GM19023 (cell line): Measurements from ENCODE around the gene BOC.

Experiments
- ATAC-seq: cut with Tn5 transposase; IDR thresholded peaks from one replicate; pipeline ENCODE4 v1.9.1; 2021; ENCODE audit warnings: mild to moderate bottlenecking, moderate library complexity; ENCODE audit not compliant: unreplicated experiment

BOC gene

DNA sequence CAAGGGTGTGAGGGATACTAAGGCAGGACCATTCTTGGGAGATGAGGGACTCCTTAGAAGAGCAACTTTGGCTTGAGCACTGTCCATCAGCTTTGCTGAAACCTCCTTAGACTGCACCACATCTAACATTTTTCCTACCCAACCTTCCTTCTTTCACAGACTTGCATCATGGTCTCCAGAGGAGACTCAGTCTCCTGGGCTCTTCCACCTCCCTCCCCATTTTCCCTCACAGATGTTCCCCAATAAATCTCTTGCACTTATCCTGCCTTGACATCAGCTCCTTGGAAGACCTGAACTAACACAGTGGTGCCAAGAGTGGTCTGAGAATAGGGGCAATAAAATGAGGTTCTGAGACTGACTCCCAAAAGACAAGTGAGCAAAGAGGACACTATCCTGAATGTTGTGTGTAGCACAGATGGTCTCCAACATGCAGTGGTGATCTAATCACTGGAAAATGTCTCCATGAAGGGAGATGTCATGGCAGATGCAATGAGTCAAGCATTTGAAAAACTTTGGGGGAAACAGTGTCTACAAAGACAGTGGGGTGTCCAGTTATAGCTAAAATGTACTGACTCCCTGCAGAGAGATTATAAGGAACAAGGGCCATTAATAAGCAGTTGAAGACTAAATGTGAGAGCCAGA lies 26.0 kb upstream of the BOC start:
- no peak for ATAC-seq

DNA sequence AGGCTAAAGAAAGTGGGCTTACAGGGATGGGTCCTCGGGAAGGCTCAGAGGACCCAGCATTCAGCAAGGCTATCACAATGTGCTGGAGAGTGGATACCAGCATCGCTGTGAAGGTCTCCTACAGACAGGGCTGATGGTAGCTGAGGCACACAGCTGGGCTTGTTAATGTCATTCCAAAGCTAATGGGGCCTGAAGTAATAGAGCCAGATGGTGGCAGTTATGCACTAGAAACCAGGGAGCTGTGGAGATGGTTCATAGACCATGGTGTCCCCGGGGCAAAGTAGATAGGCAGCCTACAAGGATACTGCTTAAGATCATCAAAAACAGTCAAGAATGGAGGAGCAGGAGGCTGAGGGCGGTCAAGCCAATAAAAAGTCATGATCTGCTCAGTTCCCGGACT lies 24.8 kb upstream of the BOC start:
- ATAC-seq = no peak

DNA sequence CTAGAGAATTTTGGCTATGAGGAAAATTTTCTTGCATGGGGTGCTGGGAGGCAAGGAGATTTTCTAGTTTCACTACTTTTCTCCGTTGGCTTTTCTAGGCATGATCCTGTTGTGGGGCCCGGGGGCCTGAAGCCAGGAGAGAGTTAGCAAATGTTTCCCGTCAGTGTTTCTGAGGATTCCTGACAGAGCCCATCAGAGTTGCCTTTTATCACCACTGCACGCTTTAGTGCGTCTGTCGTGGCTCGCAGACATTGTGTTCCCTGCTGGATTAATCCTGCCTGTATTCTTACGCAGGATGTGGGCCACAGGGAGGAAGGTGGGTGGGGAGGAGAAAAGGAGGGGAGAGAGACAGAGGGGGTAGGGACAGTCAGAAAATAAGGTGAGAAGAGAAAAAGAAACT lies 18.1 kb upstream of the BOC start:
- ATAC-seq = no peak

DNA sequence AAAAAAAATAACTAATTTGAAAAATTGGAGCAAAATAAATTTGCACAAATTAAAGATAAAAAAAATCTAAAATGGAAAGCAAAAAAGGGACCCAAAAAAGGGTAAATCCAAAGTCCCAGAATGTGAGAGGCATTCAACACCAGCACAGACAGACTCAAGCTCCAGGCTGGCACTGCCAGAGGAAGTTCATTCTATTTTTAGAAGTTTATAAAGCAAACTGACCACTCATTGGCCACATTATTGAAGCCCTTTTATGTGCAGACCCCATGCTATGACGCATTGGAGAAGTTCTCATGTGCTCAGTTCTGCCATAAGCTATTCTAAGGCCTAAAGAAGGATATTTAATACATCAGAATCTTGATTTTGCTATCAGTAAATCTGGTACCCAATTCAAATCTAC lies 17.6 kb upstream of the BOC start:
- ATAC-seq = no peak

DNA sequence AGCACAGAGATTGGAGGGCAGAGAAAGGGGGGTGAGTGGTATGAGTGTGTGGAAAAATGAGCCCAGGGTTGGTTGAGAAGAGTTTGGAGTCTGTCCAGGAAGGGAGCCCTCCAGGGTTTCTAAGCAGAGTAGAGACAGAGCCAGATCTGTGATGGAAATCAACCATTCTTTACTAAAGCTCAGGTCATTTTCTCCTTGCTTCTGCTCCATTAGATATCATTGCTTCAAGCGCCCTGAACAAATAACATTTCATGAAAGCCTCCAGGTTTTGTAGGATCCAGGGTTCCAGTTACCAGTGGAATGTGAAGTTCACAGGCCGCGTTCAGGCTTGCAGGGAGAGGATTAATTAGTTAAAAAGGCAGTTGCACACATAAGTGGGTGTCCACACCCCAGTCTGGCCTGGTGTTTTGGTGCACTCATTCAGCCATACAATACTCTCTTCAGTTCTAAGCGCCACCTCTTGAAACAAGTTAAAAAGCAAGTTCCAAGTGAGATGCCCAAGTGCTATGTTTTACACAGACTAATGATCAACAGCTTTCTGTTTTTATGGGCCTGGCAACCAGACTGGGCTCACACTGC lies 16.4 kb upstream of the BOC start:
- ATAC-seq = no peak

DNA sequence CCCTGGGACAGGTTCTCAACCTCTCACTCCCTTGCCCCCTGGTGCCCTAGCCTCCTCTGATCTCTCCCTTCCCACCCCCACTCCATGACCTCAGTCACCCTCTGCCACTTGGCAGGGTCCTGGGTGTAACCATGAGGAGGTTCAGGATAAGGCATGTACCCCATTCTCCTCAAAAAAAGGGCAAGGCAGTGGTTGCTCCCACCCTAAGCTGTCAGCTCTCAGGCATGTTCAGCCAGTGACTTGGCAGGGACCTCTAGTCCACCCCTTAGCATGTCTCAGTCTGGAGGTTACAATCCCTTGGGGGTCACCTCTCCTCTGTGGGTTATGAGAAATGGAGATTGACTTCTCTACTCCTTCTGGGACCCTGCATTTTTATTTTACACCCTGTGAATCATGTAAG lies 11.0 kb upstream of the BOC start:
- no peak for ATAC-seq

DNA sequence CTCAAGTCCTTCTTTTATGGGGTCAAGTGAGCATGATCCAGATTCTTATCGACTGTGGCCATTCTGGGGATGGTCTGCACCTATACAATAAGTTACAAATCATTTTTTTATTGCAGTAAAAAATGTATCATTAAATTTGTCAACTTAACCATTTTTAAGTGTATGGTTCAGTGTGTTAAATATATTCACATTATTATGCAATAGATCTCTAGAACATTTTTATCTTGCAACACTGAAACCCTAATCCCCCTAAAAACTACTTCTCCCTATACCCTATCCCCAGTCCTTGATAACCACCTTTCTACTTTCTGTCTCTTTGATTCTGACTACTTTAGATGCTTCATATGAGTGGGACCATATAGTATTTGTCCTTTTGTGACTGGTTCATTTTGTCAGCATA lies 10.4 kb upstream of the BOC start:
- ATAC-seq = no peak

DNA sequence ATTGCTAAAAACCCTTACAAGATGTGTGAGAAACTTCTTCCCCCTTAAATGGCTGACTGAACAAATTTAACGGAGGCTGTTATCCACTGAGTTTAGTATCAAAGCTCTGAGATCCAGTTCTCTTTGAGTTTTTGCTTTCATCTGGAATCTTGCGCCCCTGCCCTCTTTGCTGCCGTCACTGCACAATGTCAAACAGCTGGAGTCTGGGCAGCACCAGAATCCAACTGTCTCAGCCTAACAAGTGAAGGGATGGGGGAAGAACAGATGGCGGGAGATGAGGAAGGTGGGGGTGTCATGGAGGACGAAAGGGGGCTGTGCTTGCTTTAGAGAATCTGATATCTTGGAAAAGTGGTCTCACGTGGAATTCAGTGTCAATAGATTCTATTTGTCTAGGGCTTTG lies 7.0 kb upstream of the BOC start:
- no peak for ATAC-seq

DNA sequence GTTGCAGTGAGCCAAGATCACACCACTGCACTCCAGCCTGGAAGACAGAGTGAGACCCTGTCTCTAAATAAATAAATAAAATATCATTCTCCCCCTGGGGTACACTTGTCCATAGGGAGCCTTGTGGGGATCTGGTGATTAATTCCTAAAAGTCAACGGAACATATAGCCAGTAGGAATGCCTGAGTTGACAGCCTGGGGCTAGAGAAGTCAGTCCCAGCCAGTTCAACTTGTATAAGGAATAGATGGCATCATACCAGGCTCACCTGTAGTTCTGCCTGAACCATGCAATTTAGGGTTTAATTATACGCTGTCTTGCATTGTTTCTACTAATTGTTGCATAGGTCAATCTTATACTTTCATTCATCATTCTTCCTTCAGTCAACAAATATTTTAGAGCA lies 5.9 kb upstream of the BOC start:
- no peak for ATAC-seq

DNA sequence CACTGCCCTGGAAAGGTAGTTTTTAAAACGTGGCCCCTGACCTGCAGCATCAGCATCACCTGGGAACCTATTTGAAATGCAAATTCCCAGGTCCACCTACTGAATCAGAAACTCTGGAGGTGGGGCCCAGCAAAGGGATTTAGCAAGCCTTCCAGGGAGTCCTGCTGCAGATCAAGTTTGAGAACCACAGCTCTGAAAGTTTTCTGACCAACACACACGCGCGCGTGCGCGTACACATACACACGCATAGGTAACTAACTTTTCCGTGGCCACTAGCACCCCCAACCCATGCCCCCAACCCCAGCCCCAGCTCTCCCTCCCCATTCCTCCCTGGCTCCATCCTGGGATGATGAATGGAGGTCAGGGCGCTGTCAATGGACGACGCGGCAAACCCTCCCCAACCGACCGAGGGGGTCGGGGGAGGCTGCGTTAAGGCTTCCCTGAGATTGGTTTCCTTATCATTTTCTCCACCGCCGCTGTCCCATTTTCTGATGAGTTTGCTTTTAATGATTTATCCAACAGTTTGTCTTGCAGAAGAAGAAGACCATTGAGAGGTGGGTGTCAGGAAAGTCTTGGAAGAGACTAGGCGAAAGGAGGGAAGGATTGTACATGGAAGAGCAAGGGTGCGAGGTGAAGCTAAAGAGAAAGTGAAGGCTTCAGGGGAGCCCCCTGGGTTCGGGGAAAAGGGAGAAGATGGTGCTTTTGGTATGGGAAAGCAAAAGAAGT lies 590 bp upstream of the BOC start:
- no peak for ATAC-seq

DNA sequence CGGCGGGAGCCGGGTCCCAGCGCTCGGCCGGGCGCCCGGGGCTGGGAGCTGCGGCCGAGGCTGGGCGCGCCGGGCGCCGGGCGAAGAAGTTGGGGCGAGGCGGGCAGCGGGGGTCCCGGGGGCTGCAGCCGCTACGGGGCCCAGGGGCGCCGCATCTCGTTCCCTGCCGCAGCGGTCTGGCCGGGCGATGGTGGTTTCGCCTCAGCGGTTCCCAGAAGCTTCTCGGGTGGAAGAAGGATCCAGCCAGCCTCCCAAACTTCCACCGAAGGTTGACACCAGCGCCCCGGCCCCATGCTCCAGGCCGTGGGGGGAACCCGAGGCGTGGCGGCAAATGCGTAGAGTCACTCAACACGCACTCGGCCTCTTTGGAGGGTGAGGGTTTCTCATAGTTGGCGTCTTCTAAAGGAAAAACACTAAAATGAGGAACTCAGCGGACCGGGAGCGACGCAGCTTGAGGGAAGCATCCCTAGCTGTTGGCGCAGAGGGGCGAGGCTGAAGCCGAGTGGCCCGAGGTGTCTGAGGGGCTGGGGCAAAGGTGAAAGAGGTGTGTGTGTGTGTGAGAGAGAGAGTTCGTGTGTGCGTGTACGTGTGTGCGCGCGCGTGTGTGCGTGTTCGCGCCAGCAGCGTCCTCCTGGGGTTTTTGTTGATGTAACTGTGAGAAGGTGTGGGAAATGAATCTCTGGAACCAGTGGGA lies 940 bp downstream of the BOC start:
- ATAC-seq = no peak

DNA sequence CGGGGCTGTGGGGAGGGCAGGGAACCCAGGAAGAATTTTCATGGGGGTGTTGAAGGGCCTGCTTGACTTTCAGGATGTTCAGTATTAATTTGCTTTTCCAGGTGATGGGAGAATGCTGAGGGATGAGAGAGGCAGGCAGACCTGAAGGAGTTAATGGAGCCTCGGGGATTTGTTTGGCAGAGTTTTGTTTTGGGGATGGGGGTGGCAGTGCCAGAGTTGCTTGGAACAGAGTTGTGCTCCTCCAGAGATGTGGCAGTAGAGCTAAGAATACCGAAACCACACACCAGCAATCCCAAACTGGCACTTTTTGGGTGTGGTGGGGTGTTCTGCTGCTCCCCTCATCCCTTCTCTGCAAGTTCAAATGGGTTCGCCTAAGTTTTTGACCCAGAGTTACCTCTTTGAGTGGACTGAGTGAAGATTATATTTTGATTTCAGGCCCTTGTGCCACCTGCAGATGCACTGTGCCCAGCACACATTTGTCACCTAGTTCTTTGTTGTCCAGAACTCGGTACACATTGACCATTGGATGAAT lies 1.6 kb downstream of the BOC start:
- no peak for ATAC-seq

DNA sequence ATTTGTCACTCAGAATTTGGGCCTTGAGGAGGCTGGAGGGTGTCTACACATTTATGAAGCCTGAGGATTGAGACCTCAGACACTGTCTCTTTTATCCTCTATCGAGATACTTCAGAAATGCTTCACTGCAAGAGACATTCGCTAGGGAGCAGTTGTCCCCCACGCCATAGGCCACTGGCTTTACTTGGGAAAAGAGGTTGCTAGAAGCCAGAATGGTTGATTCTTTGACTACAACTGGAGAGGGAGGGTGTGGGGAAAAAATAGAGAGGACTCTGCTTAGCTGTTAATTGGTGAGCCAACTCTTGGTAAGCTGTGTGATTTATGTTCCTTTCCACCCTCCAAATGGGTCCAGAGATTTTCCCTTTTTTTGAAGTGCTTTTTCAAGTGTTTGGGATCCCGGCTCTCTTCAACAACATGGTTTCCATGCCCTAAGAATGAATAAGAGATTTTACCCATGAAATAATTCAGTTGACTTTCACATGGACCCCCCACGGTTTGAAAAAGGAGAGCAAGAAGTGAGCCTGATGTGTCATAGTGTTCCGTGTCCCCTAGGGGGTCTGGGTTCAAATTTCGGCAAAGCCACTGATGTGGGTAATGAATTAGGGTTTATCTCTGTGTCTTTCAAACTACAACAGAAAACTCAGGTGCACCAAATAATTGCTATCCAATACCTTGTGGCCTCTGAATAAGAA lies 2.7 kb downstream of the BOC start:
- ATAC-seq = no peak

DNA sequence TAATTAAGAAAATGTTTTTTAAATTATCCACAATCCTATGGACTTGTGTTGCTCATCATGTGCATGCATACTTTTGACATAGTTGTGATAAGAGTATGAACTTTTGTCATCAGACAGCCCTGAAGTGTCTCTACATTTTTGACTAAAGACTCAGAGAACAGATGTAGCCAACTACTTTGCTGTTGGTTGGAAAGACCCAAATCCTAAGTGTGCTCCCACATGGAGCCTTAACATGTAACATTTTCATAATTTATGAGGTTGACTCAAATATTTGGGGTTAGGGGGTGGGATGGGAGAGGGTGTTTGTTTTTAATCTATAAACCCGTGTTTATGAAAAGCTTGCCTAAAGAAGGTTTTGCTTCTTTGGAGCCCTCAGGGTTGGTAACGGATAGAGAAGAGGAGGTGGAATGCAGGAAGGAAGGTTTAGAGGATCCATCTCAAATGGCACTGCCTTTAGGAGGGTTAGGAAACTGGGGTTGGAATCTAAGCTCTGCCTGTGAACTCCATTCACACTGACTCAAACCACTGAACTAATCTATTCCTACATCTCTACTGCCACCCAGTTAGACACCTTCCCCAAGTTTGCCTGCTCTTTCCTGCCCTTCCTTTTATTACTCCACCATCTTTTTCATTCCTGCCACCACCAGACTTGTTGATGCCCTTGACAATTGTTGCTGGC lies 3.7 kb downstream of the BOC start:
- ATAC-seq = no peak

DNA sequence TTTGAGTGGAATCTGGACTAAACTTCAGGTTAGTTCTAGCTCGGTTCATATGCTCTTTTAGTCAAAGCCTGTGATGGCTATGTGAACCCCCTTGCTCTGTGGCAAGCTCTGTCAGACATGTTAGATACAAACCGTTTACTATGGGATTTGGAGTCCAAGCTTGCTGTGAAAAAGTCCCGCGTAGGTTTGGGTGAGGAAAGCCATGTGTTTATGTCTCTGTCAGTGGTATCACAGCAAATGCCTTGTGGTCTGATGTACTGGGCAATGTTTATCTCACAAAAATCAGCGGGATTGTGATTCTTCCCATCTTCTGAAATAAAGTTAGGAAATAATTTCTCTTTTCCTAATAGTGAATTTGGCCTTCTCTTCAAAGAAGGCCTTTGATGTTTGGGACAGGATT lies 5.0 kb downstream of the BOC start:
- ATAC-seq = no peak

DNA sequence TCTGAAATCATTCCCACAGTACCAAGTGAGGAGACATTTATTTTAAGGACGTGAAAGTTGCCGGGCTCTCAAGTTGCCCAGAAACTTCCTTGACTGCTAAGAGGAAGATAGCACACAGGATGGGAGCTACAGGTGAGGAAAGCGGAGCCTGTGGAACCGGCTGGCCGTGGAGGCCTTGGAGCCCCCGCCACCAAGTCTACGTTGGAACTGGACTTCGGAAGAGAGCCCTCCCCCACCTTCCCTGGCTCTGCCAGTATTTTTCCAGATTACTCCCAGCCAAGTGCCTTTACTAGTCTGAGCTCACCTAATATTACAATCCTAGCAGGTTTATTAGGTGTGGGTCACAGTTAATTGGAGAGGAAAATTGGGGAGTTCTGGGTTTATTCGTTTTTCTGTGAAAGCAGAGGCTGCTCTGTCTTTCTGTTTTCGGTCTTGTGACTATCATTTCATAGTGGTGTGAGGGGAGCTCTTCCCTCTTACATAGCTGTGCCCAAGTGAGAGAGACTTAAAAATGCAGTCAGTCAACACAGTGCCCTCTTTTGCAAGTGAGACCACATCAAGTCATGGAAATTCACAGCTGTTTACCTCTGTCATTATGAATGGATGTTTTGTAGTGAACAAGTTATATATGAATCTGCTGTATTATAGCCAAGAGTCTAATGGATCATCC lies 6.8 kb downstream of the BOC start:
- ATAC-seq = no peak

DNA sequence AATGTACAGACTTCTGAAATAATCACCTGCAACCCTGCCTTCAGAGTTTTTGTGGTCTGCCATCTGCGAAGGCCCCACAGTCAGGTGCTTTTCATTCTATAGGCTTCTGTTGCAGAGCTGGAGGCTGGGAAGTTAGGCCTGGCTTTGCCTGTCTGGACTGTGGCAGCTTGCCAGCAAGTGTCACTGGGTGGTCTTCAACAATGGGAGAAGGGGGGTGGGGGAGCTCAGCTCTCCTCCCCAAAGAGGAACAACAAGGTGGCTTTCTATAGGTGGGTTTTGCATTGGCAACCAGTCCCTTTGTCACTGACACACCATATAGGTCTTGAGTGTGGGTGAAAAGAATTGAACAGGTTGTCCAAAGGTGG lies 7.3 kb downstream of the BOC start:
- no peak for ATAC-seq

DNA sequence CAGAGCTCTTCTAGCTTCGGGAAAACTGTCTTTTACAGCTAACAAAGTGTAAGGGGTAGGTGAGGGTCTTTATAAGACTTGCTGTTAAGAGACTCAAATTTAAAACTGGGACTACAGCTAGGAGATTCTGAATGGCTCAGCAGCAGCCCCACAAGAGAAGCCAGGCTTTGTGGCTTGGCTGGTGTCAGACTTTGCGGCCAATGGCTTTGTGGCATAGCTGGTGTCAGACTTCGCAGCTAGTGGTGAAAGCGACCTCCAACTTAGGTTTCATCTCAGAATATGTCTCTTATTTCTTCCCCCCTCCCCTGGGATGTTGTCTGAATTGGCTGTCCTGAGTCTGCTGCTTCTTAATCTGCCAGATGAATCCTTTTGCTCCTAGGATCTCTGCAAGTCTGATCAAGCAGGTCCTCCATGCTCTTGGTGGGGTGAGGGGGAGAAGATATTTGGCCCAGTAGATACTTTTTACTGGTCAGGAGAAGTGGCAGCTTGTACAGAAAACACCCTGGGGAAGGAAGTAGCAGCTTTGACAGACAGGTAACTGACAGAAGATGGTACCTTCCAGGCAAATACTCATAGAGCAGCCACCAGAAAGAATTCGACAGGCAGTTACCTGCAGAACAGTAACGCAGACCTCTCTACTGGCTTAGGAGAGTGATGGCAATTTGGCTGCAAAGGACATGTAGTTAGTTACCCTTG lies 8.4 kb downstream of the BOC start:
- no peak for ATAC-seq

DNA sequence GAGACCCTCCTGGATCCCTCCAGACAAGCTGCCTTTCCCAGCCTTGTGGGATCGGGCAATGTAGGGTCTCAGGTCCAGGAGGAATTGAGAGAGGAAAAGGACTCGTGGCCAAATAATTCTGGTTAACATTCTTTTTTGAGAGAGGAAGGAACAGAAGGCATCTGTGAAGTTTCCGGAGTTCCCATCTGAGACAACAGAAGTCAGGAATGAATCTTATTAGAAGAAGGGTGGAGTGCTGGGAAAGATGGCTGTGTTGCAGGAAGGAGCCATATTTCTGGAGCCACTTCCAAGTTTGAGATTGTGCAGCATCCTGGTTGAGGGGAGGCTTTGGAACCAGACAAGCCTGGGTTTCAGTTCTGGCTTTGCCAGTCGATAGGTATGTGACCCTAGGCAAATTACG lies 9.4 kb downstream of the BOC start:
- no peak for ATAC-seq
